Measurements from ENCODE around the gene ERVMER34-1. TPM values are rescaled to one million over a fixed set of nuclear protein-coding genes. Genes with fewer than 3 reads are reported as not detected.

Gene ERVMER34-1
- polyA plus RNA-seq, 1 experiment: 0.26 TPM

GRCh38 chr4:52750213-52750612, 1.0 kb downstream of the ERVMER34-1 start:
- DNase-seq (ENCODE audit: low read depth, low spot score): no peak
- POLR2A ChIA-PET: no interaction called here
- TF ChIP-seq CTCF (IDR thresholded peaks at IDR 0.05; ENCODE audit: low read depth, low read length): no peak
- Histone ChIP-seq H3K27me3 (ENCODE audit: control insufficient read depth, insufficient read depth, low read length) (peaks cover 16% of the 10 kb centered on the region), H3K4me3 (ENCODE audit: low read depth, low read length) (no peak overlapping the region), H3K27ac (ENCODE audit: low read depth, low read length) (no peak overlapping the region), H3K9me3 (ENCODE audit: control insufficient read depth, insufficient read depth, low read length) (peaks cover 8% of the 10 kb centered on the region; the same call in 1 of the 2 replicates)
- CTCF ChIA-PET: no interaction called here

- no peak for DNase-seq (ENCODE audit: low read depth, low spot score)
- ChIA-PET CTCF (interaction anchor here (0.9 to 1.0 kb wide), 2 partner anchors 9 to 234 kb away, joined by 3 read pairs; no protein-coding TSS in a partner anchor), POLR2A (no interaction called here)
- no peak overlapping the region for H3K4me3 ChIP-seq (ENCODE audit: low read depth, low read length)
- peaks cover 8% of the 10 kb centered on the region; the same call in 1 of the 2 replicates for H3K9me3 ChIP-seq (ENCODE audit: control insufficient read depth, insufficient read depth, low read length)
- no peak overlapping the region for H3K27ac ChIP-seq (ENCODE audit: low read depth, low read length)
- TF ChIP-seq CTCF (IDR thresholded peaks at IDR 0.05; ENCODE audit: low read depth, low read length): no peak
- H3K27me3 ChIP-seq (ENCODE audit: control insufficient read depth, insufficient read depth, low read length): peaks cover 14% of the 10 kb centered on the region
Observed at GRCh38 chr4:52748432-52748831, 2.8 kb downstream of the ERVMER34-1 start.

- ChIA-PET POLR2A (no interaction called here), CTCF (no interaction called here)
- H3K27me3 ChIP-seq (ENCODE audit: control insufficient read depth, insufficient read depth, low read length): peaks cover 2% of the 10 kb centered on the region
- DNase-seq (ENCODE audit: low read depth, low spot score): no peak
- no peak for TF ChIP-seq CTCF (IDR thresholded peaks at IDR 0.05; ENCODE audit: low read depth, low read length)
- no peak overlapping the region for H3K4me3 ChIP-seq (ENCODE audit: low read depth, low read length)
- no peak overlapping the region for H3K27ac ChIP-seq (ENCODE audit: low read depth, low read length)
- no peaks in the 10 kb centered on the region for H3K9me3 ChIP-seq (ENCODE audit: control insufficient read depth, insufficient read depth, low read length)
Observed at GRCh38 chr4:52744588-52744987, 6.6 kb downstream of the ERVMER34-1 start.

GRCh38 chr4:52743444-52744019, 7.7 kb downstream of the ERVMER34-1 start:
- CTCF ChIA-PET: interaction anchor here (0.5 kb wide), 1 partner anchor 45 kb away, joined by 4 read pairs; no protein-coding TSS in a partner anchor

More at GRCh38 chr4:52743444-52744019, 7.7 kb downstream of the ERVMER34-1 start:
- no peak for TF ChIP-seq CTCF (IDR thresholded peaks at IDR 0.05; ENCODE audit: low read depth, low read length)
- DNase-seq (ENCODE audit: low read depth, low spot score): no peak
- POLR2A ChIA-PET: no interaction called here
- Histone ChIP-seq H3K4me3 (ENCODE audit: low read depth, low read length) (no peak overlapping the region), H3K27ac (ENCODE audit: low read depth, low read length) (no peak overlapping the region), H3K9me3 (ENCODE audit: control insufficient read depth, insufficient read depth, low read length) (no peaks in the 10 kb centered on the region), H3K27me3 (ENCODE audit: control insufficient read depth, insufficient read depth, low read length) (peaks cover 2% of the 10 kb centered on the region)

All from AG04450 (cell line).